GM12865 (cell line): ENCODE results near the gene SF3B1.
"Not testable (repeated sequence)": the region's sequence is repeated elsewhere in the genome, so short reads cannot be mapped to it uniquely, and the experiment has no call there.

Source experiments
- DNase-seq: peaks from one replicate; pipeline ENCODE4 v3.0.0; 2010; ENCODE audit warnings: low read depth
- H3K4me3 ChIP-seq: 2 replicates; pipeline ENCODE4 v1.5.1; 2011; ENCODE audit warnings: mild to moderate bottlenecking, low read depth, low read length, control low read depth
- CTCF ChIP-seq: IDR thresholded peaks from 2 replicates; pipeline ENCODE4 v1.5.1; 2011; ENCODE audit warnings: low read length, control low read depth, low read depth, inconsistent platforms; ENCODE audit not compliant: insufficient read depth; ENCODE audit errors: missing control alignments

The SF3B1 gene

GRCh38 chr2:197452754-197453122 lies 17.9 kb upstream of the SF3B1 start:
- peak overlapping the region; percentile 74 for H3K4me3 ChIP-seq
- DNase-seq = no peak
- no peak for TF ChIP-seq CTCF

GRCh38 chr2:197450935-197451358 lies 16.1 kb upstream of the SF3B1 start:
- not testable (repeated sequence) for DNase-seq, H3K4me3 ChIP-seq

GRCh38 chr2:197450465-197450864 lies 15.6 kb upstream of the SF3B1 start:
- no peak for TF ChIP-seq CTCF
- H3K4me3 ChIP-seq = no peak overlapping the region
- no peak for DNase-seq

- no peak for DNase-seq
- TF ChIP-seq CTCF = no peak
- H3K4me3 ChIP-seq = no peak overlapping the region
Measured at GRCh38 chr2:197446844-197447243, 12.0 kb upstream of the SF3B1 start.

GRCh38 chr2:197445746-197446145 lies 10.9 kb upstream of the SF3B1 start:
- DNase-seq = no peak
- no peak for TF ChIP-seq CTCF
- H3K4me3 ChIP-seq = no peak overlapping the region

GRCh38 chr2:197442857-197443256 lies 8.0 kb upstream of the SF3B1 start:
- no peak for TF ChIP-seq CTCF
- DNase-seq = no peak
- no peak overlapping the region for H3K4me3 ChIP-seq

- no peak for DNase-seq
- no peak for TF ChIP-seq CTCF
- no peak overlapping the region for H3K4me3 ChIP-seq
Measured at GRCh38 chr2:197437380-197437779, 2.6 kb upstream of the SF3B1 start.
